GM18858 (cell line): ENCODE results near the gene PITPNM1.
A peak's percentile ranks its signal among the peaks of the same experiment; 100 is the strongest.
"Not testable (repeated sequence)": the region's sequence is repeated elsewhere in the genome, so short reads cannot be mapped to it uniquely, and the experiment has no call there.

ENCODE experiments used
- ATAC-seq: cut with Tn5 transposase; IDR thresholded peaks from one replicate; pipeline ENCODE4 v1.9.1; 2021; ENCODE audit not compliant: unreplicated experiment

Gene PITPNM1

DNA sequence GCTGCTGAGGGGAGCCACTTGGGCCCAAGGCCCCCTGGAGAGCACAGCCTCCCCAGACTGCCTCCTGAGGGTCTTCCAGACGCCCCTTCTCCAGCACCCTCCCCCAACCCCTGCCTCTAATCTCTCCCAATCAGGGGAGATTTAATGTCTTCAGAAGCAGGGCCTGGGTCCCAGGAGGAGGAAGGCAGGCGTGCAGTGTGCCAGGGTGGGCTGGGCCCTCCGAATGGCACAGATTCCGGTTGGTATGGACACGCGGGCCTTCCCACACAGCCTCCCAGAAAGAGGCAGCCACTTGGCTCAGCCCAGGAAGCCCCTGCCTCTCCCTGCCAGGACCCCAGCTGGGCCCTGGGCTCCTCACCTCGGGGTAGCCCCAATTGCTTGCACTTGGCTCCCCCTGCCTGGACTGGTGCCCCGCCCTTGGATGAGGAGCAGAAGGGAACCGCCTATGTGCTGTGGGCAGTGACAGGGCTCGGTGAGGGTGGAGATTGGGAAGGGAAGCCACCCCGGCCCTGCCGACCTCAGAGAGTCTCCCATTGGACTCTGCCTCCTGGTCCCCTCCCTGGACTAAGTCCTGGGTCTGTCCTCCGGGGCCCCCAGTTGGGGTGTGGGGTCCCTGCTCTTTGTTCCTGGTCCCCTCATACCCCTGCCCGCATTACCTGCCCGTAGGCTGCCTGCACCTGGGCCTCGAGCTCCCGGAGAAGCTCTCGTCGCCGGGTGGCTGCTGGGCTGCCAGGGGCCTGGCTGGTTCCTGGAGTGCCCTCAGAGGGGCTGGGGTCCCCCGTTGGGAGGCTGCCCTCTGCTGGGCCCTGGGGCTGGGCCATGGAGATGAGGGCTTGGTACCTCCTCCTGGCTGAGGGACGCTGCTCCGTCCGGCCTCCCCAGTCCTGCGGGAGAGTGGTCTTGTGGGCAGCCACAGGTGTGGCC, 18.7 kb upstream of the PITPNM1 start:
- ATAC-seq: no peak

DNA sequence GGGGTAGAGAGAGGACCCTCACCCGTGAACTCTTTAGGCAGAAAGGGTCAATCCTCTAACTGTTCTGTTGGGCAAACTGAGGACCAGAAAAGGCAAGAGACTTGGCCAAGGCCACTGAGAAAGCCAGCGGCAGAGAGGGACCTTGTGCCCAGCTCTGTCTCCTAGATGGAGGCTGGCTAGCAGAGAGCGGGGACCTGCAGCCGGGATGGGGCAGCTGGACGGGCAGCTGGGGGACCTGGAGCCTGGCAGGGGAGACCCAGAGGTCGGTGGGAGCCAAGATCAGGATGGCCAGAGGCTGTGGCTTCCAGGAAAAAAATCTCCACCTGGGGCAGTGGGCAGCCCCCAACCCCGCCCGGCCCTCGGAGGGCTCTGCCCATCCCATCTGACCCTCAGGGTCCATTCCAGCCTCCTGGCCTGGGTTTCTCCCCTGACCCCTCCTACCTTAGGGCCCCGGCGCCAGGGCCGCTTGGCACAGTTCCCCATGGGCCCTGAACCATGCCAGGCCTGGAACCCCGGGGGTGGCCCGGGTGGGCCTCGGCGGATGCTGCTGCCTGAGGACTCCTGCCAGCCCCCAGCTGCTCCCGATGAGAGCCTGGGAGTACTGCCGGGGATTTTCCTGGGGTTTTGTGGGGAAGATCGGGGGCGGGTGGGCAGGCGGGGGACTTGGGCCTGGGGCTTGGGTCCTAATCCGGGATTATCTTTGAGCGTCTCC, 17.8 kb upstream of the PITPNM1 start, which contains the start of gene CABP2:
Gene CABP2 (minus strand): TSS at position 603 of the 712 bp plus-strand sequence. CDS start 120 bp downstream, at position 483.
- ATAC-seq: no peak

GRCh38 chr11:67522338-67522737, 17.2 kb upstream of the PITPNM1 start:
- ATAC-seq: no peak

DNA sequence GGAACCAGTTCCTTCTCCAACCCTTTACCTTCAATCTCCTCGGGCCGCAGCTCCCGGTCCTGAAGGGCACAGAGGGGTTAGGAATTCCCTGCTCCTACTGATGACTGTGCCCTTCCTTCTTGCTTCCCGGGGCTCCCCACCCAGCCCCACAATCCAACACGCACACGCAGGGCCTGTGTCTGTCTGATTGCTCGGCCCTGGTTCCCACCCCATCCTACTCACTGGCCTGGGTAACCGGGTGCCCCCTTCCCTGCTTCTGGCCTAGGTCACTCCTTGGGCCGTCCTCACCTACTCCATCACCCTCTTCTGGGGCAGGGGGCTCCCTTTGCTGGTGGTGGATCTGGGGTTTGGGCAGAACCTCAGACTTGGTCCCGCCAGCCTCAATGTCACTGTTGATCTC, 16.8 kb upstream of the PITPNM1 start:
- no peak for ATAC-seq

GRCh38 chr11:67520856-67521824, 16.0 kb upstream of the PITPNM1 start:
- ATAC-seq: no peak

DNA sequence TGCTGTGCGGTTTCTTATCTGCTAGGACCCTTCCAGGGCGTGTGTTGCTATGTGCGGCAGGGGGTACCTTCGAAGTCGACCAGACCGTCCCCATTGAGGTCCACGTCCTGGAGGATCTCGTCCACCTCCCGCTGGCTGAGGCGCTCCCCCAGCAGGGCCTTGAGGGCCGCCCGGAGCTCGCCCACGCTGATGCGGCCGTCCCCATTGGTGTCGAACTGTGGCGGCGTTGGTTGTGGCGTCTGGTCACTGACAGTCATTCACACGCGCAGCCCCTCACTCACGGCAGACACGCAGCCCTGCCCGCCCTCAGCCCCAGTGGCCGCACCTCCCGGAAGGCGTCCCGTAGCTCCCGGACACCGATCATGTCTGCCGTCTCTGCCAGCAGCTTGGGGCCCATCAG, 14.6 kb upstream of the PITPNM1 start:
- ATAC-seq: no peak

DNA sequence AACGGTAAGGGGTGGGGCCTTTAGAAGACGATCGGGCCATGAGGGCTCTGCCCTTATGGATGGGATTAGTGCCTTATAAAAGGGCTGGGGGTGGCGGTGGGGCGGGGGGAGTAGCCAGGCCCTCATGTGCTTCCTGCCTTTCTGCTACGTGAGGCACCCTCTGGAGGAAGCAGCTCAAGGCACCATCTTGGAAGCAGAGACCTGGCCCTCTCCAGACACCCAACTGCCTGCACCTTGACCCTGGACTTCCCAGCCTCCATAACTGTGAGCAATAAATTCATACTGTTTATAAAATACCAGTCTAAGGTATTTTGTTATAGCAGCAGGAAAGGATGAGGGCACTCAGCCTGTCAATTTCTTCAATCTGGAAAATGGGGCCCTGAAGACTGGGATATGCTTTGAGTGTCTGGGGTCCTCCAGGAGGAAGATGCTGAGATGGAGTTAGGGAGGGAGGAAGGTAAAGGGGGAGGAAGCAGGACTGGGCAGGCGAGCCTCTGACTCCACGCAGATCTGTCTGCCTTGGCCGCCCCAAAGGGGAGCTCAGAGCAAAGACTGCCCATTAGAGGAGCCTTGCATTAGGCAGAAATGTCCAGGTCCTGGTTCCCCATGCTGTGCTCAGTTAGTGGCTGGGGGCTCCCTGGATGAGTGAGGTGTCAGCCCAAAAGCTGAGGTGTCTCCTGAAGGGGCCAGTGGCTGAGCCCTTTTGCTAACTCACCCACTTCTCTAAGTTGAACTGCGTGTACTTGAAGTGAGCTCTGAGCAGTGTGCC, 12.8 kb upstream of the PITPNM1 start:
- no peak for ATAC-seq

DNA sequence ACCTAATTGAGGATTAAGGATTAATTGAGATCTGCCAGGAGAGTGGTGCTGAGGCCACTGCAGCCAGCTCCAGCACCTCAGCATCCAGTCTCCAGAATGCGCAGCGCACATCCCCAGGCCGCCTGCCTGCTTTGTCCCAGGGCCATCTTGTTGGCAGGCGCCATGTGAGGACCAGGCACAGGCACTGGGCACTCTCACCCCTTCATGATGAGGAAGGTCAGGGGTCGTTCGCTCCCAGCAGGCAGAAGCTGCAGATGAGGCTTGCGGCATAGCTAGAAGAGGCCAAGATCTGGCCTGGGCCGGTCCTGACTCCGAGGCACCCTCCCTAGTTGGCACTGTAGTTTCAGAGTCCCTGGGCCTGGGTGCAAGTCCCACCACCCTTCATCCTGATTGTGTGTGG, 11.6 kb upstream of the PITPNM1 start:
- ATAC-seq: no peak

- ATAC-seq: no peak
Observed at GRCh38 chr11:67514116-67514515, 9.0 kb upstream of the PITPNM1 start.

DNA sequence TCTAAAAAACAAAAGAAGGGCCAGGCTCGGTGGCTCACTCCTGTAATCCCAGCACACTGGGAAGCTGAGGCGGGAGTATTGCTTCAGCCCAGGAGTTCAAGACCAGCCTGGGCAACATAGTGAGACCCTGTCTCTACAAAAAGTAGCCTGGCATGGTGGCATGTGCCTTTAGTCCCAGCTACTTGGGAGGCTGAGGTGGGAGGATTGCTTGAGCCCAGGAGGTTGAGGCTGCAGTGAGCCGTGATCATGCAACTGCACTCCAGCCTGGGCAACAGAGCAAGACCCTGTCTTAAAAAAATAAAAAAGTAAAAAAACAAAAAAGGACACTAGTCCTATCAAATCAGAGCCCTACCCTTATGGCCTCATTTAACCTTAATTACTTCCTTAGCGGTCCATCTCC, 6.4 kb upstream of the PITPNM1 start:
- ATAC-seq: not testable (repeated sequence)

DNA sequence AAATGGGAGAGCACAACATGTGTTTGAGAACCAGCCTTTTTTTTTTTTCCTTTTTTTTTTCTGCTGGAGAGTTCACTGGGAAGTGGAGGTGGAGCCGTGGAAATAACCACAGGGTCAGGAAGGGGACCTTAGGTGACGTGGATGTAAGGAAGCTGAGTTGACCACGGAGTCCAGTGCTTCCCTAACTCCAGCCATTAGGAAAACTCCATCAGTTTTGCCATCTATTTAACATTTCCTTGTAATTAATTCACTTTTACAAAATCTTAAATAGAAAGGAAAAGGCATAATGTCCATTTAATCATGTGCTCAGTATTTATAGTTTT, 4.8 kb upstream of the PITPNM1 start:
- no peak for ATAC-seq

DNA sequence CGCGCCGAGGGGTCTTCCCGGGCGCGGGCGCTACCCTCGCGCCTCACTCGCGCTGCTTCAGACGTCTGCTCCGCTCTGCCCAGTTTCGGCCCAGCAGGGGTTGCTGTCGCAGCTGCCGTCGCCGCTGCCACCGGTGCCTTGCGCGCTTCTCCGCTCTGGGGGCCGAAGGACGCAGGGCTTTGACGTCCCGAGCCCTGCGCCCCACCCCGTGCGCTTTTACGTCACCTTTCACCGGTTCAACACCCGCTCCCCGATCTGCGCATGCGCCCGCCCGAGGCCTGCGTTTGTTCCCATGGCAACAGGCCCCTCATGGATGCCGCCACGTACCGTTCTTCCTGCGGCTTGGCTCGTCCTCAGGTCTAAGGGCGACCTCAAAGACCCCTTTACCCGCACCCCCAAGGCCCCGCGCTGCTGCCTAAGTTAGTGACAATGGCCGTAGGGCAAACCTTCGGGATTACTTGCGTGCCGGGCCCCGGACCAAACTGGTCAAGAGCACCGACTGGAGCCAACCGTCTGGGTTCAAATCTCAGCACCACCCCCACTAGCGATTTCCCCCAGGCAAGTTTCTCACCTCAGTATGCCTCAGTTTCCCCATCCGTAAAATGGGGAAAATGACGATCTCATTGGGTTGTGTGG, 3.4 kb upstream of the PITPNM1 start:
- ATAC-seq: peak; percentile 23

GRCh38 chr11:67507864-67508485, 2.8 kb upstream of the PITPNM1 start, which contains the start of gene CDK2AP2:
Gene CDK2AP2 (minus strand): TSS chr11:67508162. CDS start chr11:67508082, 80 bp downstream.
- peak; percentile 69 for ATAC-seq

GRCh38 chr11:67507242-67507863, 2.2 kb upstream of the PITPNM1 start:
- no peak for ATAC-seq

GRCh38 chr11:67506426-67507051, 1.4 kb upstream of the PITPNM1 start:
- no peak for ATAC-seq

GRCh38 chr11:67505605-67506396, 638 bp upstream of the PITPNM1 start:
- ATAC-seq: no peak
